ENCODE measurements around the gene RSAD1.

Gene RSAD1

GRCh38 chr17:50482110-50482509 lies 3.5 kb downstream of the RSAD1 start:
- peak; percentile 52 for DNase-seq (ENCODE audit: low spot score)
- peaks cover 43% of the 10 kb centered on the region for H3K36me3 ChIP-seq (ENCODE audit: low read depth)
- peaks cover 16% of the 10 kb centered on the region for H3K4me1 ChIP-seq (ENCODE audit: insufficient read depth, poor library complexity, severe bottlenecking)
- no peak overlapping the region for H3K27ac ChIP-seq (ENCODE audit: poor library complexity, severe bottlenecking)
- no peak for TF ChIP-seq CTCF (IDR thresholded peaks at IDR 0.05; ENCODE audit: poor library complexity, severe bottlenecking)
- H3K4me3 ChIP-seq (ENCODE audit: severe bottlenecking), result no peak overlapping the region
- no peak for ATAC-seq (ENCODE audit: low read depth)
- no peaks in the 10 kb centered on the region for H3K27me3 ChIP-seq (ENCODE audit: insufficient read depth, poor library complexity, severe bottlenecking)
- no peaks in the 10 kb centered on the region for H3K9me3 ChIP-seq (ENCODE audit: severe bottlenecking)

GRCh38 chr17:50482516-50482915 lies 3.9 kb downstream of the RSAD1 start:
- peak; percentile 92 for DNase-seq (ENCODE audit: low spot score)
- H3K9me3 ChIP-seq (ENCODE audit: severe bottlenecking), result no peaks in the 10 kb centered on the region
- peaks cover 20% of the 10 kb centered on the region for H3K4me1 ChIP-seq (ENCODE audit: insufficient read depth, poor library complexity, severe bottlenecking)
- no peak overlapping the region for H3K27ac ChIP-seq (ENCODE audit: poor library complexity, severe bottlenecking)
- H3K4me3 ChIP-seq (ENCODE audit: severe bottlenecking), result no peak overlapping the region
- no peaks in the 10 kb centered on the region for H3K27me3 ChIP-seq (ENCODE audit: insufficient read depth, poor library complexity, severe bottlenecking)
- ATAC-seq (ENCODE audit: low read depth), result peak; percentile 55
- H3K36me3 ChIP-seq (ENCODE audit: low read depth), result peaks cover 43% of the 10 kb centered on the region
- peak; percentile 92 for TF ChIP-seq CTCF (IDR thresholded peaks at IDR 0.05; ENCODE audit: poor library complexity, severe bottlenecking)

GRCh38 chr17:50483266-50483665 lies 4.6 kb downstream of the RSAD1 start:
- TF ChIP-seq CTCF (IDR thresholded peaks at IDR 0.05; ENCODE audit: poor library complexity, severe bottlenecking), result no peak

DNA sequence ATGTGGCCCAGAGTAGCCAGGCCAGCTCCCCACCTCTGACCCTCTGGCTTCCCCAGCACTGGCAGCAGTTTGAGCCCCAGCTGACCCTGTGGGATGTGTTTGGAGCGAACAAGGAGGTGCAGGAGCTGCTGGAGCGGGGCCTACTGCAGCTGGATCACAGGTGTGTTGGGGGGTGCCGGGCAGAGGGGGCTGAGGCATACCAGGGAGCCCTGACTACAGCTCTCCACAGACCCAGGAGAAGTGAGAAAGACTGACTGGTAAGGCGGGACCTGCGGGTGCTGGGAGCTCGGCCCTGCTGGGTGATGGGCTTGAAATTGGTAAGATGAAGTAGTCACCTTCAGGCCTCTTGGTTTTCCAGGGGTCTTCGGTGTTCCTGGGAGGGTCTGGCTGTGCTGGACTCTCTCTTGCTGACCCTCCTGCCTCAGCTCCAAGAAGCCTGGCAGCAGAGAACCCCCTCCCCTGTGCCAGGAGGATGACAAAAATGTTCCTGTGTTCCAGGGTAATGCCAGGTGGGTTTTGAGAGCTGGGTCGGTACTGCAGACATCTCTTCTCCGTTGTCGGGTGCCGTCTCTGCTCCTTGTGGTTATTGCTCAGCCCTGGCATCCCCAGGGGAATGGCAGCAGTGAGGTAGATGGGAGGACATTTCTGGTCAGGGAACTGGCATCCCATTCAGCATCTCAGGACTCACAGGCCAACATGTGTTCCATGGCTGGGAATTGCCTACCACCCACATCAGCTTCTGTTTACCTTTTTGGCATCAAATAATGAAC lies 5.9 kb downstream of the RSAD1 start:
- Histone ChIP-seq H3K36me3 (ENCODE audit: low read depth) (peaks cover 43% of the 10 kb centered on the region), H3K4me3 (ENCODE audit: severe bottlenecking) (no peak overlapping the region), H3K27ac (ENCODE audit: poor library complexity, severe bottlenecking) (no peak overlapping the region), H3K4me1 (ENCODE audit: insufficient read depth, poor library complexity, severe bottlenecking) (peaks cover 29% of the 10 kb centered on the region), H3K27me3 (ENCODE audit: insufficient read depth, poor library complexity, severe bottlenecking) (no peaks in the 10 kb centered on the region), H3K9me3 (ENCODE audit: severe bottlenecking) (no peaks in the 10 kb centered on the region)
- ATAC-seq (ENCODE audit: low read depth), result no peak
- no peak for TF ChIP-seq CTCF (IDR thresholded peaks at IDR 0.05; ENCODE audit: poor library complexity, severe bottlenecking)
- DNase-seq (ENCODE audit: low spot score), result no peak

More at GRCh38 chr17:50483266-50483665, 4.6 kb downstream of the RSAD1 start:
- H3K27me3 ChIP-seq (ENCODE audit: insufficient read depth, poor library complexity, severe bottlenecking), result no peaks in the 10 kb centered on the region
- DNase-seq (ENCODE audit: low spot score) (no peak), ATAC-seq (ENCODE audit: low read depth) (no peak)
- H3K4me1 ChIP-seq (ENCODE audit: insufficient read depth, poor library complexity, severe bottlenecking), result peaks cover 28% of the 10 kb centered on the region
- H3K27ac ChIP-seq (ENCODE audit: poor library complexity, severe bottlenecking), result no peak overlapping the region
- peaks cover 43% of the 10 kb centered on the region for H3K36me3 ChIP-seq (ENCODE audit: low read depth)
- H3K9me3 ChIP-seq (ENCODE audit: severe bottlenecking), result no peaks in the 10 kb centered on the region
- no peak overlapping the region for H3K4me3 ChIP-seq (ENCODE audit: severe bottlenecking)
